Esophagus muscularis mucosa (tissue), 4 donors: ENCODE data around the gene ARIH1. TPM values are rescaled to one million over a fixed set of nuclear protein-coding genes. Genes with fewer than 3 reads are reported as not detected.

Experiments used
- DNase-seq: peaks from one replicate; pipeline ENCODE4 v3.0.0-alpha.2; 2017; ENCODE audit errors: extremely low spot score
- H3K27ac ChIP-seq, 4 donors: fragments of 200-600 bp; sonication (generic); replicated peaks in 1 of 4; 1 replicate in 3 of 4; 2 replicates in 1 of 4; pipeline ENCODE4 v1.5.1; 2016 to 2019; ENCODE audit warnings: mild to moderate bottlenecking in 1 of 4
- H3K27me3 ChIP-seq, 4 donors: fragments of 200-600 bp; sonication (generic); one replicate each; pipeline versions ENCODE4 v1.5.1 to v1.6.0; 2016 to 2019
- H3K36me3 ChIP-seq, 4 donors: fragments of 200-600 bp; sonication (generic); one replicate each; pipeline ENCODE4 v1.5.1; 2016 to 2019
- H3K4me1 ChIP-seq, 4 donors: fragments of 200-600 bp; sonication (generic); one replicate each; pipeline ENCODE4 v1.5.1; 2016 to 2019
- H3K4me3 ChIP-seq, 4 donors: fragments of 200-600 bp; sonication (generic); 1 replicate in 2 of 4; 2 replicates in 2 of 4; pipeline ENCODE4 v1.5.1; 2016 to 2019; ENCODE audit warnings: mild to moderate bottlenecking in 4 of 4, moderate library complexity in 1 of 4
- H3K9me3 ChIP-seq, 4 donors: fragments of 200-600 bp; sonication (generic); 1 replicate in 3 of 4; 2 replicates in 1 of 4; pipeline ENCODE4 v1.5.1; 2016 to 2019
- CTCF ChIP-seq, 3 experiments: fragments of 200-600 bp in 2 of 3; fragments of 450-650 bp in 1 of 3; sonication (generic) in 2 of 3; IDR thresholded peaks; one replicate each; pipeline ENCODE4 v1.5.1; 2017 to 2019; ENCODE audit warnings: antibody characterized with exemption in 3 of 3, mild to moderate bottlenecking in 2 of 3, moderate library complexity in 1 of 3
- EP300 ChIP-seq: sonication (generic); formaldehyde crosslinking; IDR thresholded peaks from one replicate; pipeline ENCODE4 v1.6.1; 2017; ENCODE audit warnings: antibody characterized with exemption
- POLR2A ChIP-seq: fragments of 450-650 bp; IDR thresholded peaks from one replicate; pipeline ENCODE4 v1.6.1; 2017; ENCODE audit warnings: antibody characterized with exemption, moderate library complexity, mild to moderate bottlenecking, low read depth
- POLR2AphosphoS5 ChIP-seq, 2 donors: sonication (generic); formaldehyde crosslinking; IDR thresholded peaks; one replicate each; pipeline ENCODE4 v1.6.1; 2017; ENCODE audit warnings: antibody characterized with exemption in 2 of 2
- WGBS: methylation state at CpG from one replicate; pipeline ENCODE4 v1.1.5; 2018; 5-methylcytosine and 5-hydroxymethylcytosine counted together
- intact Hi-C: fragments of 100-400 bp; cut with DNase I; formaldehyde crosslinking; loops from one replicate; pipeline ENCODE4 v1.15.1; 2023
- total RNA-seq, 4 donors: library from RNA; depleted of rRNA; stranded (reverse); fragments of >200 nt; gene quantifications; one replicate each; pipeline versions ENCODE4 v1.1.0 to v1.2.1, GENCODE V29; 2016

The ARIH1 gene
- total RNA-seq, 4 donors from 2014 or later: 37.4 to 59.9 (median 43.3) TPM

DNA sequence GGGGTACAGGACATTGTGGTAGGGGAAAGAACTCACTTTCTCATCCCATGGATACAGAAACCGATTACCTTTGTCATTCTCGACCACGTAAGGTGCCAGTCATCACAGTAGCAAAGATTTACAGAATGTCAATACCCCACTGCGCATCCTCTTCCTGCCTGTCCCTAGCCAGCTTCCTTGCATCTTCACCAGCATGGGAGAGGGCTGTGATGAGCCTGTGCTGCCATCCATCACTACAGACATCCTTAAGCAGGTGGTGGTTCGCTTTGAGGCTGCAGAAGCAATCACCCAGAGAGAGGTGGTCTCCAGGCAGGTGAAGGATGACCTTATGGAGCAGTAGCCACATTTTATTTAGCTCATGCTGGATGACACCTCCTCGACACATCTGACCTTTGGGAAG, 23.3 kb upstream of the ARIH1 start:
- no peak overlapping the region for H3K27ac ChIP-seq
- DNase-seq: no peak
- no peak overlapping the region for H3K4me3 ChIP-seq
- 88% methylated on average over 6 of the region's 6 CpGs for WGBS
- no peaks in the 10 kb centered on the region for H3K9me3 ChIP-seq
- H3K36me3 ChIP-seq: no peaks in the 10 kb centered on the region
- TF ChIP-seq POLR2A (no peak), CTCF (IDR thresholded peaks at IDR 0.05) (no peak), EP300 (no peak), POLR2AphosphoS5 (IDR thresholded peaks at IDR 0.05) (no peak)
- intact Hi-C loops: no loop called here
- no peaks in the 10 kb centered on the region for H3K27me3 ChIP-seq
- no peaks in the 10 kb centered on the region for H3K4me1 ChIP-seq

DNA sequence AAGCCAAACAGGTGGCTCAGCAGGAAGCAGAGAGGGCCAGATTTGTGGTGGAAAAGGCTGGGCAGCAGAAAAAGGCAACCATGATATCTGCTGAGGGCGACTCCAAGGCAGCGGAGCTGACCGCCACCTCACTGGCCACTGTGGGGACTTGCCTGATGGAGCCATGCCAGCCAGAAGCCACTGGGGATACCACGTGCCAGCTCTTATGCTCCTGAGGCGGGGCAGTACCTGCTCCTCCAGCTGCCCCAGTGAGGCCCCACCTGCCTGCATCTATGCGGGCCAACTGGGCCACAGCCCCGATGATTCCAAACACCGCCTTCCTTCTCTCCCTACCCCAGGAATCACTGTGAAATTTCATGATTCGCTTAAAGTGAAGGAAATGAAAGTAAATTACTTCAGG, 22.9 kb upstream of the ARIH1 start:
- Histone ChIP-seq H3K27me3 (no peaks in the 10 kb centered on the region), H3K4me3 (no peak overlapping the region), H3K9me3 (no peaks in the 10 kb centered on the region), H3K27ac (no peak overlapping the region), H3K36me3 (no peaks in the 10 kb centered on the region), H3K4me1 (no peaks in the 10 kb centered on the region)
- TF ChIP-seq EP300 (no peak), POLR2A (no peak), CTCF (IDR thresholded peaks at IDR 0.05) (no peak), POLR2AphosphoS5 (IDR thresholded peaks at IDR 0.05) (no peak)
- DNase-seq: no peak
- intact Hi-C loops: no loop called here
- 87% methylated on average over 6 of the region's 9 CpGs for WGBS

- intact Hi-C loops: no loop called here
- TF ChIP-seq POLR2AphosphoS5 (IDR thresholded peaks at IDR 0.05): no peak
- TF ChIP-seq CTCF (IDR thresholded peaks at IDR 0.05): no peak
- no peak for TF ChIP-seq POLR2A
- no peak for TF ChIP-seq EP300
- no peaks in the 10 kb centered on the region for H3K9me3 ChIP-seq
- H3K27ac ChIP-seq: no peak overlapping the region
- H3K27me3 ChIP-seq: no peaks in the 10 kb centered on the region
- no peak overlapping the region for H3K4me3 ChIP-seq
- 93% methylated on average over 7 of the region's 7 CpGs for WGBS
- H3K4me1 ChIP-seq: peaks cover 0 to 4% (median 0%) of the 10 kb centered on the region in 4 donors
- H3K36me3 ChIP-seq: no peaks in the 10 kb centered on the region
- no peak for DNase-seq
These were observed 17.4 kb upstream of the ARIH1 start for GRCh38 chr15:72456684-72457083.

- WGBS: 91% methylated on average over 3 of the region's 3 CpGs
These were observed 13.7 kb upstream of the ARIH1 start for GRCh38 chr15:72460402-72460801.

More at GRCh38 chr15:72460402-72460801, 13.7 kb upstream of the ARIH1 start:
- intact Hi-C loops: no loop called here
- no peak for TF ChIP-seq EP300
- no peak for TF ChIP-seq CTCF (IDR thresholded peaks at IDR 0.05)
- no peak for TF ChIP-seq POLR2A
- TF ChIP-seq POLR2AphosphoS5 (IDR thresholded peaks at IDR 0.05): no peak
- no peaks in the 10 kb centered on the region for H3K27me3 ChIP-seq
- no peak overlapping the region for H3K27ac ChIP-seq
- no peaks in the 10 kb centered on the region for H3K9me3 ChIP-seq
- H3K4me1 ChIP-seq: peaks cover 0 to 4% (median 0%) of the 10 kb centered on the region in 4 donors
- DNase-seq: no peak
- H3K4me3 ChIP-seq: no peak overlapping the region
- H3K36me3 ChIP-seq: no peaks in the 10 kb centered on the region
